AG20443 (cell line): ENCODE data around the gene OR9G4.
A peak's percentile ranks its signal among the peaks of the same experiment; 100 is the strongest.

Experiments used
- DNase-seq: peaks from one replicate; pipeline ENCODE4 v3.0.0; 2012; ENCODE audit warnings: low spot score, mixed read lengths

OR9G4 gene

DNA sequence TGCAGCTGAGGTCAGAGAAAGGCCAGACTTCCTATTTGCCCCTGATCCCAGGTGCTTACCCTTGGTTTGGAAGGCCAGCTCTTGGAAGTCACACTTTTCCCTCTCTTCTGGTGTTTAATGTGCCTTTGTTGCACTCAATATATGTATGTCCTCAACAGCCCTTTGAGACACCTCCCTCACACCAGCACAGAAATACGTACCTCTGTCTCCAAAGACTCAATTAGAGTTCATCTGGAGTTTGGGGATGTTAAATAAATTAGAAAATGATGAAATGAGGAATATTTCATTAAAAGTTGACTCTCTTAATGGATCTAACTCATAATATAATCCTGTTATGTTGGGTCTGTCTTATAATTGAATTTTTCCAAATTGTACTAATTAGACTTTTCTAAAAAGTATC, at the start of gene OR9G4:
Gene OR9G4, minus strand, starts transcription at position 101 of the 400 bp plus-strand sequence. CDS start 4,931 bp downstream, outside the sequence.
- DNase-seq = no peak

- peak; percentile 46 for DNase-seq
These were observed 35.0 kb upstream of the OR9G4 start for GRCh38 chr11:56783448-56784041.

GRCh38 chr11:56782167-56782847, 33.8 kb upstream of the OR9G4 start:
- no peak for DNase-seq

DNA sequence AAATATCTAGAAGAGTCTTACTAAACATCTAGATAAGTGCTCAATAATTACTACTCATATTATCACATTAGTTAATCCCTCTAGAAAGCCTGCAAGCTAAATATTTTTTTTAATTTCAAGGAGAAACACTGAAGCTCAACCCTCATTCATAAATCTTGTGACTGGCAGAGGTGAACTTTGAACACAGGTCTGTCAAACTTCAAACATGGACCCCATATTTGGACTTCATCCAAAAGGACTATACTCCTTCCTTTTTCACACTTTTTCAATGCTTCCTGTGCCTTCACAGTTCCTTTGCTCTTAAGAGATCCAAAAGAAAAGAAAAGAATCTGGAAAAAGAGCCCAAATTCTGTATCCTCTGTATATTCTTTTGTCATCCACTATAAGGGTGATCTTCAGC, 28.3 kb upstream of the OR9G4 start:
- no peak for DNase-seq

DNA sequence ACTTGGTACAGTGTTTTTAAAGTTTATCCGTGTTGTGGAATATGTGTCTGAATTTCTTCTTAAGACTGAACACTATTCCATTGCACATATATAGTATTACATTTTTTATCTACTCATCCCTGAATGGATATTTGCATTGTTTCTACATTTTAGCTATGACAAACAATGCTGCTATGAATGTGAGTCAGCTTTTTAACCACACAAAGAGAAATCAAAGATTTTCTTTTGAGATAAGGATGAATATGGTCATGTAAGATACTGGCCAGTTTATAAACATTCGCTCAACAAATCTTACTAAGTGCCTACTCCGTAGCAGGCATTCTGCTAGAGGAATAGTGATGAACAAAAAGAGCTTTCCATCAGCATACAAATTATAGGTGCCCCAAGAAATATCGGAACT, 16.5 kb upstream of the OR9G4 start:
- DNase-seq = no peak

- DNase-seq = no peak
These were observed 3.0 kb upstream of the OR9G4 start for GRCh38 chr11:56751480-56751879.

- no peak for DNase-seq
These were observed 1.7 kb upstream of the OR9G4 start for GRCh38 chr11:56750190-56750589.

- no peak for DNase-seq
These were observed 7.6 kb downstream of the OR9G4 start for GRCh38 chr11:56740886-56741285.

DNA sequence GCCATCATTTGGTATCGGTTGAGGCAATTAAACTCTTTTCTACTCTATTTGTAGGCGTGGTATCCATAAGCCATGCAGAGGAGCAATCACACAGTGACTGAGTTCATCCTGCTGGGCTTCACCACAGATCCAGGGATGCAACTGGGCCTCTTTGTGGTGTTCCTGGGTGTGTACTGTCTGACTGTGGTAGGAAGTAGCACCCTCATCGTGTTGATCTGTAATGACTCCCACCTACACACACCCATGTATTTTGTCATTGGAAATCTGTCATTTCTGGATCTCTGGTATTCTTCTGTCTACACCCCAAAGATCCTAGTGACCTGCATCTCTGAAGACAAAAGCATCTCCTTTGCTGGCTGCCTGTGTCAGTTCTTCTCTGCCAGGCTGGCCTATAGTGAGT, 8.4 kb downstream of the OR9G4 start:
- DNase-seq = no peak

DNA sequence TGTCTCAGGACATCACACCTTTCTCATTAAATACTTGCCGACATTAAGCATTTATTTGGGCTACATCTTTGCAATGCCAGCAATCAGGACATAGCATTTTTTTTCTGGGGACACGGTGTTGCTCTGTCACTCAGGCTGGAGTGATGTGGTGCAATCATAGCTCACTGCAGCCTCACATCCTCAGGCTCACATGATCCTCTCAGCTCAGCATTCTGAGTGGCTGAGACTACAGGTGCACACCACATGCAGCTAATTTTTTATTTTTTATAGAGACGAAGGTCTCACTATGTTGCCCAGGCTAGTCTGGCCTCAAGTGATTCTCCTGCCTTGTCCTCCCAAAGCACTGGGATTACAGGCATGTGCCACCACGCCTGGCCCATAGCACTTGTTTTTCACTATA, 28.0 kb downstream of the OR9G4 start:
- DNase-seq = no peak

GRCh38 chr11:56716379-56716854, 32.1 kb downstream of the OR9G4 start:
- no peak for DNase-seq

GRCh38 chr11:56714206-56714605, 34.3 kb downstream of the OR9G4 start:
- DNase-seq = no peak

DNA sequence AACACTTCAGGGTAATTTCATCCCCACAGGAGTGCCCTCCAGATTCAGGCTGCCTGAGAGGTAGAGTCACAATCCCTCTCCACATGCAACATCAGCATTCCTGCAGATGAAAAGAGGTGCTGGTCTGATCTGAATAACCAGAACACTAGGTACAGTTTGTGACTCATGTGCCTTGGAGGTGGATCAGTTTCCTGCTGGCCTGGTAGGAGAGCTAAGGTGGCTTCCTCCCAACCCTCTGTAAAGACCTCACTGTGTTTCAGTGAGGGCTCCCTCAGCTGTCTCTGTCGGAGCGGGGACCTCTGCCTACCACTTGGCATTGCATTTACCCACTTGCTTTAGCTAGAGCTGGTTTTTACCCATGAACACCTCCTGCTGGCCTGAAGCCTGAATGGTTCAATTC, 42.0 kb downstream of the OR9G4 start:
- DNase-seq = no peak

GRCh38 chr11:56705784-56706396, 42.6 kb downstream of the OR9G4 start:
- no peak for DNase-seq

GRCh38 chr11:56700914-56701485, 47.5 kb downstream of the OR9G4 start:
- DNase-seq = no peak

DNA sequence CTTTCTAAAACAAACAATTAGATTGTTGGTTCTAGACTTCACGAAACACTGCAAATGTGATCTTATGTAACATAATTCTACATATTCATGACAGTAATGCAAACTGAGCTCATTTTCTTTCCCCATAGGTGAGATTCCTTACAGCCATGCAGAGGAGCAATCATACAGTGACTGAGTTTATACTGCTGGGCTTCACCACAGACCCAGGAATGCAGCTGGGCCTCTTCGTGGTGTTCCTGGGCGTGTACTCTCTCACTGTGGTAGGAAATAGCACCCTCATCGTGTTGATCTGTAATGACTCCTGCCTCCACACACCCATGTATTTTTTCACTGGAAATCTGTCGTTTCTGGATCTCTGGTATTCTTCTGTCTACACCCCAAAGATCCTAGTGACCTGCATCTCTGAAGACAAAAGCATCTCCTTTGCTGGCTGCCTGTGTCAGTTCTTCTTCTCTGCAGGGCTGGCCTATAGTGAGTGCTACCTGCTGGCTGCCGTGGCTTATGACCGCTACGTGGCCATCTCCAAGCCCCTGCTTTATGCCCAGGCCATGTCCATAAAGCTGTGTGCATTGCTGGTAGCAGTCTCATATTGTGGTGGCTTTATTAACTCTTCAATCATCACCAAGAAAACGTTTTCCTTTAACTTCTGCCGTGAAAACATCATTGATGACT, 48.1 kb downstream of the OR9G4 start:
- no peak for DNase-seq

DNA sequence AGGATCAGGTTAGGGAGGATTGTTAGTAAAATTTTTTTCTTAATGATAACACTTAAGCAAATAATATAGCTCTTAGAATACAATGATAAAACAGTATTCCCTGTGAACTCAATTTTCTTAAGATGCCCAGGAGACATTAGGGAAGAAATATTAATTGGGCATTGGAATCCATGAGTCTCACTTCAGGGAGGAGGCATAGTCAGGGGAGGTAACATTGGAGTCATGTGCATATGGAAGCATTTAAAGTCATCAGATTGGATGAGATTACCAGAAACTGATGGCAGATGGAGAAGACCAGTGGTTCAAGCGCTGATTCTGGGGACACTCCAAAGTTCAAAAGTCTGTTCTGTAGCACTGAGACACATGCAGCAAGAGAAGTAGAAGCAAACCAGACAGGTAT, 49.7 kb downstream of the OR9G4 start, which contains the start of gene OR9G1:
Gene OR9G1, plus strand, starts transcription at position 301 of the 400 bp plus-strand sequence. CDS start 1,293 bp downstream, outside the sequence.
- no peak for DNase-seq

GRCh38 chr11:56693428-56693827, 55.1 kb downstream of the OR9G4 start:
- DNase-seq = no peak
